ENCODE data around the gene KCNMB4. TPM values are rescaled to one million over a fixed set of nuclear protein-coding genes. Genes with fewer than 3 reads are reported as not detected.

KCNMB4 gene
- polyA plus RNA-seq, 4 donors: 14.9 to 30.2 (median 24.6) TPM

DNA sequence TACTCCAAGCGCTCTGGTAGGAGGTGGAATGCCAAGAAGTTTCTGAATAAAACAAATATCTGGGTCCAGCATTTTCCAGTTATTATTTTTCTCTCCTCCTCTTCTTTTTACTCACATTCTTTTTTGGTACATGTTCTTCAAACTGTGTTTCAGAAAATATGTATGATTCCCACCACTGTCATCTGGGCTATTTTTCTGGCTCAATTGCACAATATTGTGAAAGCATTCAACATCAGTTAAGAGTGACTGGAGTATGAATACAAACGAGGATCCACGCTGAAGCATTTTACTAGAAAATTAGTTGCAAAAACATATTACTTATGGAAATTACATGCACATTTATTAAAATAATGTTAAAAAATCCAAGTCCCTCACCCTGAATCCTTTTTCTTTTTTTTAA is 61.5 kb downstream of the KCNMB4 start:
- no peak for DNase-seq (ENCODE audit: low read depth in 4 of 4, low spot score in 2 of 4)

DNA sequence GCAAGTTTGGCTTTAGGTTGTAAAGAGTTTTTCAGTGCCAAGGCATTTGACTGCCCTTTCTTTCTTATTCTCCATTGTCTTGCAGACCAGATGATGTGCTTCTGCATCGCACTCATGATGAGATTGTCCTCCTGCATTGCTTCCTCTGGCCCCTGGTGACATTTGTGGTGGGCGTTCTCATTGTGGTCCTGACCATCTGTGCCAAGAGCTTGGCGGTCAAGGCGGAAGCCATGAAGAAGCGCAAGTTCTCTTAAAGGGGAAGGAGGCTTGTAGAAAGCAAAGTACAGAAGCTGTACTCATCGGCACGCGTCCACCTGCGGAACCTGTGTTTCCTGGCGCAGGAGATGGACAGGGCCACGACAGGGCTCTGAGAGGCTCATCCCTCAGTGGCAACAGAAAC is 64.3 kb downstream of the KCNMB4 start:
- no peak for DNase-seq (ENCODE audit: low read depth in 4 of 4, low spot score in 2 of 4)

DNA sequence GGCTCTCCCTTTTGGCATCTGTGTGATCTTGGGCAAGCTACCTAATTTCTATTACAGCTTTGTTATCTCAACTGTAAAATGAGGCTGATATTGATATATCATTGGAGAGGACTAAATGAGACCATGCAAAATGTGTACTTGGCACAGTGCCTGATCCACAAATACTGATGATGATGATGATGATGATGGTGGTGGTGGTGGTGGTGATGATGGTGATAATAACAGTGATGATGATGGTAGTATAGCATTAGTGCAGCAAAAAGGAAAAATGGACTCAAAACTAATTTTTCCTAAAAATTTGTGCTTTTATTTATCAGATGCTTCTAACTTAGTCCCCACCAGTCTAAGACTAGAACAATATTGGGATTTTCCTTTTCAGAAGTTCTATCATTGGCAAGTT is 70.7 kb downstream of the KCNMB4 start:
- DNase-seq (ENCODE audit: low read depth in 4 of 4, low spot score in 2 of 4): no peak

DNA sequence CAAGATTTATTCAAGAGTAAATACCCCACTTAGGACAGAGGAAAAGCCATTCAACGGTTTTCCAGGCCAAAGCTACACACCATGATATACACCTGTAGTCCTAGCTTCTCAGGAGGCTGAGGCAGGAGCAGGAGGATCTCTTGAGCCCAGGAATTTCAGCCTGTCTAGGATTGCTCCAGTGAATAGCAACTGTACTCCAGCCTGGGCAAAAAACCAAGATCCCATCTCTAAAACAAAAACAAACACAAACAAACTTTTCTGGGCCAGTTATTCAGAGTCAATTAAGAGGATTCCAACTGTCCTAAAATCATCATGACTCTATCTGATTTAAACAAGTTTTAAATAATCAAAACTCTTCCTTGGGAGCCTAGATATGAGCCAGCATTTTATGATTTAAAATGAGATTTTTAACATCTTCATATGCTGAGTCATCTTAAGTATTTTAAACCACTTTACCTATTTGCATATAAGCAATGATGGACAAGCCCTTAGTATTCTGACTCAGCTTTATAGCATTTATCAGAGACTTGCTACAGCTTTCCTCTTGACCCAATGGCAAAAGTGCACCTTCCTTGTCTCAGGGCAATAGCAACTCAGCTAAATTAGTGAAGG is 77.1 kb downstream of the KCNMB4 start:
- no peak for DNase-seq (ENCODE audit: low read depth in 4 of 4, low spot score in 2 of 4)

DNA sequence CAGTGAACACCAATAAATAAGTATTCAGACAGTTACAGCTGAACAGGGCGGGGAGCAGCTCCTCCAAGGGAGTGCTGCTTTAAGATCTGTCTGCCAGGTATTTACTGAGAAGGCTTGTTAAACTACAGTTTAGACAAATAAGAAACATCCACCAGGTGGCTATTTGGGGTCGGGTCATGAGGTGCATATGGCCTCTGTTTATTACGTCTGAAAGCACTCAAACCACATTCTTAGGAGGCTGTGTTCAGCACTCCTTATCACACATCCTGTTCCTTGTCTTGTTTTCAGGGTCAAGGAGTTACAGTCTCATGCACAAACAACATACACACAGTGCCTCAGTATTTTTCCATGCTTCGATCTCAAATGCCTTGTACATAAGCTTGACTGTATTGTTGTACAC is 78.8 kb downstream of the KCNMB4 start:
- no peak for DNase-seq (ENCODE audit: low read depth in 4 of 4, low spot score in 2 of 4)

DNA sequence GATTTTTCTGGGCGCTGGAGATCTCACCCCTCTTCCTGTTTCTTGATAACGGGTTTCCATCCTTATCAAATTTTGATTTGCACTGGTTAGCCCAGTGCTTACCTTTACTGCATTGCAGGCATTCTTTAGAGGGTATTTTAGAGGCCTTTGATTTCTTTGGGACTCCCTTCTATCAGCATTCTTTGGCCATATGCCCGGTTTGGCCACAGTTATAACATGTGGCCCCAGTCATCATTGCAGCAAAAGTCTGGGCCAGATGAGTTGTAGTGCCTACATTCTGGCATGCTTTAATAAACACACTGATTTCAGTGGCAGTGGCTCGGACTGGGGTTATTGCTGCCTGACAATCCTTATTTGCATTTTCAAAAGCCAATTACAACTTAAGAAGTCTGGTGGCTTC is 82.3 kb downstream of the KCNMB4 start:
- DNase-seq (ENCODE audit: low read depth in 4 of 4, low spot score in 2 of 4): no peak

DNA sequence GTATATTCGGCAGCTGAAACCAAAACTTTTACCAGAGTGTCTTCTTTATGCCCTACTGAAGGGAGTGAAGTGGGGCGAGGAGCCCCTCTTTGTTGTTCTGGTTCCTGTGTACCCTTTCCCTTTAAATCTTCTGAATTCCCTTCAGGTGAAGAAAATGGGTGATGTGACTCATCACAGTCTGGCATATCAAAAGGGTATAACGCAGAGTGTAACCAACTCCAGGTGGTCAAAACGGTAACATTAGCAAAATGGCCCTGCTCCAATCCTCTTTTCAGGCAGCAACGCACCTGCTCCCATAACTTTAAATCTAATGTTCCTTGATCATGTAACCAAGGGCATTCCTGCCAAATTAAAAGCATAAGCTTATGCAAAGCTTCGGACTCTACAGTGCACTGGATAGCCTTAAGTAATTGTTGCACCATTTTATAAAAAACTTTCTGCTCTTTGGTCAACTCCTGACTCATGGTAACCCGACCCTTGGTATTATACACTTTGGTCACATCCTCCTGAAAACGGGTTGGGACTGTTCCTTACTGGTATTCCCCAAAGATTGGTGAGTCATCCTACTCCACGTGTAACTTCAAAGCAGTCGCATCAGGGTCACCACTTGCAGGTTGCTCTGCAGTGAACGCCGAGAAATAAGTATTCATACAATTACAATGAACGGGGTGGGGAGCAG is 83.1 kb downstream of the KCNMB4 start:
- DNase-seq (ENCODE audit: low read depth in 4 of 4, low spot score in 2 of 4): no peak

DNA sequence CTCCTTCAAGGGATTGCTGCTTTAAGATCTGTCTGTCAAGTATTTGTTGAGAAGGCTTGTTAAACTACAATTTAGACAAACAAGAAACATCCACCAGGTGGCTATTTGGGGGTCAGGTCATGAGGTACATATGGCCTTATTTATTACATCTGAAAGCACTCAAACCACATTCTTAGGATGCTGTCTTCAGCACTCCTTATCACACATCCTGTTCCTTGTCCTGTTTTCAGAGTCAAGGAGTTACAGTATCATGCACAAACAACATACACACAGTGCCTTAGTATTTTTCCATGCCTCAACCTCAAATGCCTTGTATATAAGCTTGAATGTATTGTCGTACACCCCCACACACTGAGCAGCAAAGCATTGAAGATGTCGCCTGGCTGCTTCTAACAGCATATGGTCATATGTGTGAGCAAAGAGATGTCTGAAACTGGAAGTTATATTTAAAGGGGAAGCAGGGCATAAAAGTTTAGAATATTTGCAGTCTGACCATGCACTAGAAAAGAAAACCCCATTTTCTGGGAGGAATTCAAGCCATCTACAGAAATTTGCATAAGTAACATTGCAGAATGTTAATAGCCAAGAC is 83.8 kb downstream of the KCNMB4 start:
- DNase-seq (ENCODE audit: low read depth in 4 of 4, low spot score in 2 of 4): no peak

DNA sequence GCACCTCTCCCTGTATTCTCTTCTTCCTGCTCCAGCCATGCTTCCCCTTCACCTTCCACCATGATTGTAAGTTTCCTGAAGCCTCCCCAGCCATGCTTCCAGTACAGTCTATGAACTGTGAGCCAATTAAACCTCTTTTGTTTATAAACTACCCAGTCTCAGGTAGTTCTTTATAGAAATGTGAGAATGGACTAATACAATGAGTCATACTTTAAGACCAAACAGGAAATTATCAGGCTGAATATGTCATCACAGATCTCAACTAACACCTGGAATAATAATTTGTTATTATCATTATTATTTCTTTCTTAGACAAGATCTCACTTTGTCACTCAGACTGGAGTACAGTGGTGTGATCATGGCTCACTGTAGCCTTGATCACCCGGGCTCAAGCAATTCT is 85.4 kb downstream of the KCNMB4 start:
- DNase-seq (ENCODE audit: low read depth in 4 of 4, low spot score in 2 of 4): no peak

DNA sequence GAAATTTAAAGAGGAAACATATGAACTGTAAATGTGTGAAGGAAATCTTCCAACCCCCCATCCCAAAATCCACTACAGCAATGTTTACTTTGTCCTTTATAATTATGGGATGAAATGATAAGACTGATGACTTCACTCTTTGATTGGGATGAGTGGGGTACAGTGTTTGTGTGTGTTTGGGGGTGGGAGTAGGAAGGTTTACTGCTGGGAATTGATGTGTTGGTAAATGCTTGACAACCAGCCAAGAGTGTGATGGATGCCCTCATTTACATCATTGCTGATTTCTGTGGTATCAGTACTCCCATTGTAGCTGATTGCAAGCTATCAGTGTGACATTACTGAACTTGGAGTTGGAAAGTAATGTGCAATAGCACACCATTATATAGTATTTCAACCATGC is 90.9 kb downstream of the KCNMB4 start:
- no peak for DNase-seq (ENCODE audit: low read depth in 4 of 4, low spot score in 2 of 4)

DNA sequence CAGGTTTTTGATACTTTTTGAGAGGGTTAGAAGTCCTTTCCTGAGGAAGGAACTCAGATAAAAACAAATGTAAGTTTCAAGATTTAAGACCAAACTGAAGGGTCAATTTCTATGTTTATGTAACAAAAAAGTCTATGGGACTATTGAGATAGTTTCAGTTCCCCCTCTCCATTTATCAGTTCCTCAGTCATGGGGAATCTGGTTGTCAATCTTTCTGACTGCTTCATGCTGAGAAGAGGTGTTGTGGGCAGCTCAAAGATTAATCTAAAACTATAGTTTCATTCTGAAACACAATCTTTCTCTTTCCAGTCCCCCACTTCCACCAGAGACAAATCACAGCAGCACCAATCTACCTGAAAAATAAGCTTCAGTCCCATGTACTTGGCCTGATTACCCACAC is 93.7 kb downstream of the KCNMB4 start:
- no peak for DNase-seq (ENCODE audit: low read depth in 4 of 4, low spot score in 2 of 4)

DNA sequence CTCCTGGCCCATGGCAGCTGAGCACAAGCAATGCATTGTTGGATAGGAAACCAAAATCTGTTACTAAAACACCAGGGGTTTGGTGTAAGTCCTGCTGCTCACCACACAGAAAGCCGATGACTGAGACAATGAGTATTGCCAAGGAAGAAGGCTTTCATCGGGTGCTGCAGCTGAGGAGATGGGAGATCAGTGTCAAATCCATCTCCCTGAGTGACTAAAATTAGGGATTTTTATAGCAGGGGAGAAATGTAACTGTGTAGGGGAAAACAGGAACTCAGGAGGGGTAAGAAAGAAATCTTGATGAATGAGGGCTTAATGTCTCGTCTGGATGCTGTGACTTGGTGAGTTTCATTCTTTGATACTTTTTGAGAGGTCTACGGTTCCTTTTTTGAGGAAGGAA is 97.9 kb downstream of the KCNMB4 start:
- no peak for DNase-seq (ENCODE audit: low read depth in 4 of 4, low spot score in 2 of 4)

DNA sequence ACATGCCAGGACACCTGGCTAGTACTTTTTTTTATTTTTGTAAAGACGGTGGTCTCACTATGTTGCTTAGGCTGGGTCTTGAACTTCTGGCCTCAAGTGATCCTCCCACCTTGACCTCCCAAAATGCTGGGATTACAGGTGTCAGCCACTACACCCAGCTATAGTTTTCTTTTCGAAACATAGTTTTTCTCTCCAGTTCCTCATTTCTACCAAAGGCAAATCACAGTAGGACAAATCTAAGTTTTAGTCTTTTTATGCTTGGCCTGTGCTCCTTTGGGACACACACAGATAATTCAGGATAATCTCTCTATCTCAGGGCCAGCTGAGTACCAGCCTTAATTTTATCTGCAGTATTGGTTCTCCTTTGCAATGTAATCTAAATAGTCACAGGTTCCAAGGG is 100.7 kb downstream of the KCNMB4 start:
- DNase-seq (ENCODE audit: low read depth in 4 of 4, low spot score in 2 of 4): no peak

DNA sequence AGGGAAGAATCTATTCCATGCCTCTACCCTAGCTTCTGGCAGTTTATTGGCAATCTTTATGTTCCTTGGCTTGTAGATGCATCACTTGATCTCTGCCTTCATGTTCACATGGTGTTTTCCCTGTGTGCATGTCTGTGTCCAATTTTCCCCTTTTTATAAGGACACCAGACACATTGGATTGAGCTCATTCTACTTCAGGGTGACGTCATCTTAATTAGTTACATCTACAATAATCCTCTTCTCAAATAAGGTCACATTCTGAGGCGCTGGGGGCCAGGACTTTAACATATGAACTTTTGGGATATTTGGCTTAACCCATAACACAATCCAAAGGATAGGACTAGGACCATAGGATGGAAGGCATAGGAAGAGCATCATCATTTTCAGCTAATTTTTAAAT is 101.4 kb downstream of the KCNMB4 start:
- no peak for DNase-seq (ENCODE audit: low read depth in 4 of 4, low spot score in 2 of 4)

DNA sequence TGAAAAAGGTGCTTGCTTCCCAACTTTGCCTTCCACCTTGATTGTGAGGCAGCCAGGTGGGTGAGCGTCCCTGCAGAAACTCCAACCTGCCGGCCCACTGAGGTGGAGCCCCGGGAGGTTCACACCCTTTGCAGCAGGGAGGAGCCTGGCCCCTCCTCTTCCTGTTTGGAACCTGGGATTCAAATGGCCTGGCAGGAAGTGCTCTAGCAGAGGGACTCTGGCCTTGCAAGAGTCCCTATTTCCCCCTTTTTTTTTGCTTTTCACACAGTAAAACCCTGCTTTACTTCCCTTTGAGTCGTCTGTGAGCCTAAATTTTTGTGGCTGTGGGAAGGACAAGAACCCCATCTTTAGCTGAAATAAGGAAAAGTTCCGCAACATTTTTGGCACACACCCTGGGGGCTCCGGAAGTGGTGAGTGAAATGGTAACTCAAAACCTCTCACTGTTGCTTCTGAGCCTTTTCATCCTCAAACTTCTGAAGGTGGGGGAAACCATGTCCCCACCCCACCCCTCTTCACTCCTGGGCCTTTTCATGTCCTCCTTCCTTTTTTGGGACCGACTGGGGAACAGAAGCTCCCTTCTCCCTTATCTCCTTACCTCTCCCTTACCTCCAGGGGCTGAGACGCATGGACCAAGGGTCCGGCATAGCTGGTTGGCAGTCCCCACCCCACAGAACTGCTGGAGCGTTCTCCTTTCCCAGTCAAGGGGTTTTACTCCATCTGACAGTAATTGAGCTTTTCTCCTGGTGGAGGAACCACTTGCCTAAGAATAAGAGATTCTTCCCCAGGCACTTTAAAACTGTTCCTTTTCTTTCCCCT is 102.0 kb downstream of the KCNMB4 start:
- no peak for DNase-seq (ENCODE audit: low read depth in 4 of 4, low spot score in 2 of 4)

DNA sequence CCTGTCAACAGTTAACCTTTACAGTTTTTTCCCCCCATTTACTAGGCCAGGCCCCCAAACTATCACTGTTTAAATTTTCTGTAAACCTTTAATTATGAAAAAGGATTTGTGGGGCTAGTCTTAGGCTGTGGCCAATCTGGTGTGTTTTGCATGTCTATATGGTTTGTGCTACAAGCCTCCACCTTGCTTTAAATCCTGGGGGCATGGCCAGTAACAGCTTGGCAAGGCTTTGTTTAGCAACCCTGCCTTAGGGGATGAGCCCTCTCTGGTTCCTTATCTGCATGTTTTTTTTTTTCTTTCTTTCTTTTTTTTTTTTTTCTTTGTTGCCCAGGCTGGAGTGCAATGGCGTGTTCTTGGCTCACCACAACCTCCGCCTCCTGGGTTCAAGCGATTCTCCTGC is 102.7 kb downstream of the KCNMB4 start:
- no peak for DNase-seq (ENCODE audit: low read depth in 4 of 4, low spot score in 2 of 4)

DNA sequence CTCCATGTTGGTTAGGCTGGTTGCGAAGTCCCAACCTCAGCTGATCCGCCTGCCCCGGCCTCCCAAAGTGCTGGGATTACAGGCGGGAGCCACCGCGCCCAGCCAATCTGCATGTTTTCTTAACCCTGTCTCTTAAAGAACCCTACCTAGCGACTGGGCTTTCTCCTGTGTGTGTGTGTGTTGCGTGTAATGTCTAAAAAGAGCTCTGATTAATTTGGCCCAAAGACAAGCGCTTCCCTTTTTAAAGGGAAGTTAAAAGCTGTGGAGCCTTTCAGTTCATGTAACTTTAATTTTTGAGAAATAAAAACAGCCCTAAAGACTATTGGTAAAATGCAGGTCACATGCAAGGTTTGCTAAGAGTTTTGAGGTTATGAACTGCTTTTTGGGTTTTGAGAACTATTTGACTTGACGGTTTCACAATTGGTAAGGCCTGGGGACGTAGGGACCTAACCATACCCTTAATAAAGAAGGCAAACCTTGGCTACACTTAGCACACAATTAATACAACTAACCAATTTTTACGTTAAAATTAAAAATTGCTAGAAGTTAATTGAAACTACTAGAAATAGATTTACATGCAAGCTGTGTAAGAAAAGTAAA is 103.2 kb downstream of the KCNMB4 start:
- DNase-seq (ENCODE audit: low read depth in 4 of 4, low spot score in 2 of 4): no peak

DNA sequence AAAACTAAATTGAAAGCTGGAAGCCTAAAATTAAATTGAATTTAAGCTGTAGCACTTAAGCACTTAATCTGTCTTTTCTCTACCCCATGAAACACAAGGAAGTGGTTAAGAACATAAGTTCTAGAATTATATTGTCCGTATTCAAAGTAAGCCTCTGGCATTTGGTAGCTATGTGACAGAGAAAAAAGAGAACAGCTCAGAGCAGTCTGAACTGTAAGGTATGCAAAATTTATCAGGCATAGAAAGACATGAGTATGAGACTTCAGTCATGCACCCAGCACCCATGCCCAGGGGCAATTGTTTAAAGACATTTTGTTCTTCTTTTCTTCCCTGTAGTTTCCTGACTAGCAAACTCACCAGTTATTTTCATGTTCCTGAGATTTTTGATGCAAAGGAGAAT is 116.7 kb downstream of the KCNMB4 start:
- no peak for DNase-seq (ENCODE audit: low read depth in 4 of 4, low spot score in 2 of 4)

All from left renal cortex interstitium (tissue), 4 donors.